Activated T-helper 1 cell treated with anti-CD3 and anti-CD28 coated beads, Interleukin-2, amount 50 U/mL, for 16 hours (primary cell): ENCODE data around the gene NDUFA11.

ENCODE experiments used
- DNase-seq, 2 donors: peaks; one replicate each; pipeline ENCODE4 v3.0.0-alpha.2; 2020; ENCODE audit warnings: low read depth in 1 of 2, low spot score in 1 of 2

NDUFA11 gene

GRCh38 chr19:5903624-5904351 lies at the start of gene NDUFA11:
TSS of gene NDUFA11 (minus strand) at chr19:5903790. CDS start at chr19:5903708, 82 bp downstream.
- peak; percentile 94 to 96 for DNase-seq

GRCh38 chr19:5953030-5953589 lies 49.5 kb upstream of the NDUFA11 start:
- DNase-seq = no peak

DNA sequence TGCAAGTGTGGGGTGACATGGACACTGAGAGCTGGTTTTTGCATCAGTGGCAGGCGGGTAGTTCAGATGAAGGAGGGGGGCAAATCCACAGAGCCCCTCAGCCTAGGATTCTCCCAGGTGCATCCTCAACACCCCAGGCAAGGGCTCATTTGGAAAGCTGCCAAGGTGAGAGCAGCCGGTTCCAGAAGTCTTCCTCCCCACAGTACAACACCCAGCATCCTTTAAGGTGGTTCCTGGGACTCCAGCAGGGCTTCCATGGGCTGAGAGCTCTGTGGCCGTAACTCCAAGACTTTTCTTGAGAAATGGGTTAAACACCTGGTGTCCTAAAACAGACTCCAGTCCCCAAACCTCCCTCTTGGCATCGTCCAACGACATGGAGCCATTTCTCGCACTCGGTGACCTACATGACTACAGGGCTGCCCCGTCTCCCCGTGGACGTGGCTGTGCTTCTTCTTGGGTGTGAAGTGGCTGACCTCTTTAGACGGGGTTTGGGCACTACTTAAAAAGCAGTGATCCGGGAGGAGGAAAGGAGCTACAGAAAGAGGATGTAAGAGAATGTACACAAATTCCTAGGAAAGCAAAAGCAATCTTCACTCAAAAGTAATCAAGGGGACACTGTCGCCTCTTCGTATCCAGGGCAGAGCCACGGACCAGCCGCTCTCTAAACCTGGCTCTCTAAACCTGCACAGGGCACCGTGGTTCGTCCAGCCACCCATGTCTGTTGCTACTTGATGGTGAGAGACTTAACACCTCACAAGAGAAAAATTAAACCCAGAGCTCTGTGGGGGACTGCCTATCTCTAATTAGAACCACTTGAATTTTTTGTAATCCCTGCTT lies 48.8 kb upstream of the NDUFA11 start:
- no peak for DNase-seq

GRCh38 chr19:5951338-5951861 lies 47.8 kb upstream of the NDUFA11 start:
- DNase-seq = no peak

DNA sequence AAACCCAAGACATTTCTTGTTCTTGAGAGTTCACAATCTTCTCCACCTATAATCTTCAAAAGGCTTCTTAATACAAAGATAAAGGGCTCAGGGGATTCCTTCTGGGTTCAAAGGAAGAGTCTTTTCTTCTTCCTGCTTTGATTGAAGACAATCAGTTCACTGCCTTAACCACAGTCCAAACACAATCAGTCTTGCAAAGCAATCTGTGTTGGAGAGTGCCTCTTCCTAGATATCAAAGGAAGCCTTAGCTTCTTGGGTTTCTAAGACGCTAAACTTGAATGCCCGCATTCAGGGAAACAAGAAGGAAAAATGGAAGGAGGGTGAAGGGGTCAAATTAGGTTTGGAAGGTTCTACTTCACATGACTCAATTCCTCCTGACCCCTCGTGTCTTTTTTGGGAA lies 47.2 kb upstream of the NDUFA11 start:
- no peak for DNase-seq

DNA sequence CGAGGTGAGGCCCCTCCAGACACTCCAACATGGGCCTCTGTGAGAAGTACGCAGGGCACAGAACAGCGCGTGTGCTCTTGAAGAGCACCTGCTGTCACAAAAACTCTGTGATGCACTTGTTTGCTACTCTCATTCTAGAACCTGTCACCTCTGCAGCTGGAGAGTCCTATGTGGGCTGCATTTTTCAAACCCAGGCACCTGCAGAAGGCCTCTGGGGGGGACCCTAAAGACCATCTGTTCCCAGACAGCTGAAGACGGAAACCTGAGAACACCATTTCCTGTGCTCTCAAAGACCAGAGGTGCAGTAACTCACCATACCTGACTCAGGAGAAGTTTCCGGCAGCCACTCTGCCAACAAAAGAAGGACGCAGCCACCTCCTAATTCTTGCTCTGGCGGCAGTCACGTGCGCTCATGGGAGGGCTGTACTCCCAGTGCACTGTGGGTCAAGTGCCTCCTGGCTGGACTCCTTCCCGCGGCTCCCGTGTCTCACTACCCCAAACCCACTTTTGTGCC lies 46.3 kb upstream of the NDUFA11 start:
- peak; percentile 12 to 13 for DNase-seq

GRCh38 chr19:5948752-5949564 lies 45.4 kb upstream of the NDUFA11 start:
- no peak for DNase-seq

- DNase-seq = no peak
Measured at GRCh38 chr19:5947435-5947834, 43.8 kb upstream of the NDUFA11 start.

DNA sequence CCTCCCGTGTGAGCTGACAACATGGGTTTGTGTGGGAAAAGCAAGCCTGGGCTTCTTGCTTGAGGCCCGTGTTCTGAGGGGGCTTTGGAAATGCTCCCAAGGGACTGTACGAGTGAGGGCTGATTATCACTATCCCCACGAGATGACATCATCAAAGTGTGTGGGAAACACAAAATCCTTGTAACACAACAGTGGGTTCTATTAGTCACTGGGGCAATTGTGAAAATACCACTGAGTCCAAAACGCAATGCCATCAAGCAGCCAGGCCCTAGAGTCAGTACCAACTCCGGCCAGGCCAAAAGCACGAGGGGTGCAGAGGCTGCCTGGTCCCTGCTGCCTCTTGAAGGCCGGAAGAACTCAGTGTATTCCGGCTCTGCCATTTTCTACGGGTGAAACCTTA lies 40.0 kb upstream of the NDUFA11 start:
- no peak for DNase-seq

GRCh38 chr19:5943045-5943444 lies 39.5 kb upstream of the NDUFA11 start:
- no peak for DNase-seq

GRCh38 chr19:5941673-5942072 lies 38.1 kb upstream of the NDUFA11 start:
- no peak for DNase-seq

GRCh38 chr19:5940260-5941208 lies 36.9 kb upstream of the NDUFA11 start:
- DNase-seq = no peak

DNA sequence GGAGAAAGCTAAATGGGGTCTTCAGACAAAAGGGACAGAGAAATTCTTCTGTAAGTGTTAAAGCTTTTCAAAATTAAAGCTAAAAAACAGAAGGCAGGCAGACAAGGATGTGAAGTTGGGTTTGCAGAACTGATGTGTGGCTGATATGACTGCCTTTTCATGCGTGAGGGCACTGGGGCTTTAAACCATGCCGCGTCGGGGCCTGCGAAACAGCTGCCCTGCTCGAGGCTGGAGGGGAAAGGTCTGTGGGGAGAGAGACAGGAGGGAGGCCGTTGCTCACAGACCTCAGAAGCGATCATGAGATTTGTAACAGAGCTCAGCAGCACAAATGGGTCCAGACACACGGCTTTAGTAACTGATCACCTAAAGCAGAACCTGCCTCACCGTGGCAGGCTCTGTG lies 34.0 kb upstream of the NDUFA11 start:
- no peak for DNase-seq

GRCh38 chr19:5936292-5936592 lies 32.7 kb upstream of the NDUFA11 start:
- DNase-seq = no peak

DNA sequence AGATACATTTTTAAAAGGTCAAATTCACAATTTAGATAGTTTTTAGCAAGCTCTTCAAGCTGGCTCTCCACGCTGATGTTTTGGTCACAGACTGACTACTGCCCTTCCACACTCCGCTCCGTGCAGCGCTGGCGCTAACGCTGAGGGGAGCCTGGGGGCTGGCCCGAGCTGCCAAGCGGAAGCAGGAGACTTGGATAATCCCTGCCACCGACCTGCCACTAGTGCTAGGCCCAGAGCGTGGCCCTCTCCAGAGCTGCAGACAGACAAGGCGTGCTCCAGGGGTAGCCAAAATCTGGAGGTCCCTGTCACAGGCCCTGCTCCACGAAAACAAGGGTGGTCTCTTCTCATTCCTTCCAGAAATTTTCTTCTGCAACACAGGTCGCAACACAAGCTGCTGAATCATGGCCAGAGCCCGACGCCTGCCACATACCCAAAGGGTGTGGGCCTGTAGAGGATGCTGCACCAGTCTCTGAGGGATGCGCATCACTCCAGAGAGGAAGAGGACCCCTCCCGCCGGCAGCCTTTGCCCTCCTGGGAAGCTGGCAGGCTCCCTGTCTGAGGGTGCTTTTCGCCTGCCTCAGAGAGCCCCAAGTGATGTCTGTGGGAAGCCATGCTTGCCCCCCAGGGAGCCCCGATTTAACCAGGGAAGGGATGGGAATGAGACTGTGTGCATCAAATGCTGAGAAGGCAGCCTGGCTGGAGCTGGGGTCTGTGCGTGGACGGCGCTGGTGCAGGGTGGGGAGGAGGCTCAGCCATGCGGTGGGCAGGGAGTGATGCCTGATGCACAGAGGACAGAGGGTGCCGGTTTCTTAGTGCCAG lies 32.1 kb upstream of the NDUFA11 start:
- no peak for DNase-seq

GRCh38 chr19:5934774-5935472 lies 31.3 kb upstream of the NDUFA11 start:
- no peak for DNase-seq

GRCh38 chr19:5934069-5934401 lies 30.4 kb upstream of the NDUFA11 start:
- no peak for DNase-seq

- no peak for DNase-seq
Measured at GRCh38 chr19:5933391-5934068, 29.9 kb upstream of the NDUFA11 start.
